HL-60/S4 (cell line): ENCODE data around the gene RETREG1.
"Not testable (repeated sequence)": the region's sequence is repeated elsewhere in the genome, so short reads cannot be mapped to it uniquely, and the experiment has no call there.

ENCODE experiments used
- in situ Hi-C: fragments of 300-500 bp; cut with MboI; formaldehyde crosslinking; loops from 2 replicates; pipeline ENCODE4 v1.14.3; 2022; ENCODE audit warnings: low sequenced_read_pairs

RETREG1 gene

GRCh38 chr5:16490911-16491310 lies 125.9 kb downstream of the RETREG1 start:
- in situ Hi-C loops: no loop called here

DNA sequence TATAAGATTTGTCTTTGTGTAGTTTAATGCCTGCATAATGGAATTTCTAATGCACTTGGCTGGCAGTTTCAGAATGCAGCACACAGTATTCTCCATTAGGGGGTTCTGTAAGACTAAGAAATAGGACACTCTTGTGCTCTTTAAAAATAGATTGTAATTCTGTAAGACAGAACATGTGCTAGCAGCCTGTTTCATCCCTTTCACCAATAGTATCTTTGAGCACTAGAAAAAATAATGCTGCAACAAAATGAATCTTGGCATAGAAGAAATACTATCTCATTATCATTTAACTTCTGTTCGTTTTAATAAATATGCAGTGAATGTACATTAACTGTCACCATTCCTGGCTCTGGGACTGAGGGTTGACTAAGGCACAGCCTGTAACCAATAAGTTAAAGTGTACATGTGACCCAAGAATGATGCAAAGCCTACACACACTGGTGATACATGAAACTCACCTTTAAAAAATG lies 127.4 kb downstream of the RETREG1 start:
- in situ Hi-C loops: no loop called here

DNA sequence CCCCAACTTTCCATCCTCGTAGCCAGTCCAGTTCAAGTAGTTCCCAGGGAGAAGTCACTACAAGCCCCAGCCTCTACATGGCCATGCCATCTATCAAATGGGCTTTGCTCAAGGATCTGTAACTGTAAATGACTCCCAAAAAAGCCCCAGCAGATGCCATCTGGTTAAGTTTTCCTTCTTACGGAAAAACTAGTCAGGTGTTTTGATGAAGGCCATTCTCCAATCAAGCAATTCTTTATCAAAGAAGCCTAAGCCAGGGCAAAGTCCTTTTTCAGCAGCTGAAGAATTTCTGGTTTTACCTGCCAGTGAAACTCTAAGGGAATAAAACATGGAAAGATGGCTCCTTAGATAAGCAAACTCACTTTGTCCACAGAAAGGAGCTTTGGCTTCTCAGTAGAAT lies 129.3 kb downstream of the RETREG1 start:
- in situ Hi-C loops: no loop called here

- in situ Hi-C loops: no loop called here
Observed at GRCh38 chr5:16486711-16487111, 130.1 kb downstream of the RETREG1 start.

DNA sequence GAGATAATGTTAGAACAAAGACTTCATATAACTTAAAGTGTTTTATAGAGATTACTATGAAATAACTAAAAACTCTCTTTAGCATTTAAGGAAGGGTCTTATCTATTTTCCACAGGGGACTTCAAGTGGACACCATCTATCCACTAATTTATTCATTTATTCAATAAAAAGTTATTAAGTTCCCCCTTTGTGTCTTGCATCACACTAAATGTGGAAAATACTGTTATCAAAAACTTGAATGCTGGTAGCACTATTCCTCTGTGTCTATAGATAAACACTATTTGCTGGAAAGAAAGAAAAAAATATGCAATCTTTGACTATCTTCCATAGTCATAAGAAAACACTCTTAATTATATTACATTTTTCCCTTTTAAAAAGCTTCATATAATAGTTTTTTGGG lies 131.1 kb downstream of the RETREG1 start:
- in situ Hi-C loops: no loop called here

DNA sequence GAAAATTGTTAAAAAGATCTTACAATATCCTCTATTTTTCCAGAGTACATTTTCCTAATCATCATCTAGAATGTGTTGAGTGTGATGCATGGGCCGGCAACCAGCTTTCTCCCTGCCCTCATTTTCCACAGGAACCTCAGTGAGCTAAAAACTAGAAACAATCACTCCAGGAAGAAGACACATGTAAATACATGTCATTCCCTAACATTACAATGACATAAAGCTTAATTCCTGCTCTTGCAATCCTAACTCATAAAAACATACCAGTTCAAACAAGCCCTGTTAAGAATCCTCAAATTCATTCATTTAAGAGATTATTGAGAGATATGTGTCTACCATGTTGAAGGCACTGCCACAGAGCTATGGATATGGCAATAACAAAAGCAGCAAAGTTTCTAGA lies 132.7 kb downstream of the RETREG1 start:
- in situ Hi-C loops: no loop called here

DNA sequence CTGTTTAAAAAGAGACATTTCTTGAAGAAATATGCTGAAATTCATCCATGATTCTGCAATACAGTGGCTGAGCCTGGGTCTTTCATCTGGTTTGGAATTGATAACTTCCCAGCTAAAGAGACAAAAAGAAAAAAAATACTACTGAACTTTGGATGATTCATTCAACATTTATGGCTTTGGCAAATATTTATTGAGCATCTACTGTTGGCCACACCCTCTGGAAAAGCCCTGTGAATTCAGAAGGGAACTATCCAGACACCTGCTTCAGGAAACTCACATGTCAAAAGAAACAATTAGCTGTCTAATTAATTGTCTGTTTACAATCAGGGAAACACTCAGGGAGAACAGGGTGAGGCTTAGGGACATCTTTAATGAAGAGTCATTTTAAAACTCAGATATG lies 133.4 kb downstream of the RETREG1 start:
- in situ Hi-C loops: no loop called here

DNA sequence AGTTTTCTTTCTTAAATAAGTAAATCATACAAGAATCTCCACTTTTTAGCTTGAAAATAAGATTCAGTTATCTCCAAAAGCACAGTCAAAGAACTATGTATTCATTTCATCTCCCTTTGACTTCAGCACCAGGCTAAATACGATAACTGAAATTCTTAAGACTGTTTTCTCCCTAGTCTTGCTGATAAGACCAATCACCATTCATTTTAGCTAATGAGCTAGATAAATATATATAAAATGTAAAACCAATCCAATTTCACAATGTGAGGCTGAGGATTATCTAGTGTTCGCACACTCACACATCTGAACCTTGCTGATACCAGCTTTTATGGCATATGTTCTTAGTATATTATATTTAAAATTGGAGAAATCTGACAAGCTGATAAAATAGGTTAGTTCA lies 133.9 kb downstream of the RETREG1 start:
- in situ Hi-C loops: no loop called here

- in situ Hi-C loops: no loop called here
Observed at GRCh38 chr5:16480821-16481538, 135.8 kb downstream of the RETREG1 start.

- in situ Hi-C loops: no loop called here
Observed at GRCh38 chr5:16480144-16480543, 136.7 kb downstream of the RETREG1 start.

- in situ Hi-C loops: no loop called here
Observed at GRCh38 chr5:16477541-16477940, 139.3 kb downstream of the RETREG1 start.

DNA sequence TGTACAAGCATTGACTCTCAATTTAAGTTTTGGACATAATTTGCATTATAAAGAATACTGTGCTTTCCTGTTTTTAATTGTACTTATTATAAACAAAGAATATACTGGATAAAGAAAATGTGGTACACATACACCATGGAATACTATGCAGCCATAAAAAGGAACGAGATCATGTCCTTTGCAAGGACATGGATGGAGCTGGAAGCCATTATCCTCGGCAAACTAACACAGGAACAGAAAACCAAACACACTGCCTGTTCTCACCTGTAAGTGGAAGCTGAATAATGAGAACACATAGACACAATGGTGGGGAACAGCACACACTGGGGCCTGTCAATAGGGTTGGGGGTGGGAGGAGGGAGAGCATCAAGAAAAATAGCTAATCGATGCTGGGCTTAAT lies 140.4 kb downstream of the RETREG1 start:
- in situ Hi-C loops: not testable (repeated sequence)

- in situ Hi-C loops: no loop called here
Observed at GRCh38 chr5:16471387-16471786, 145.4 kb downstream of the RETREG1 start.

DNA sequence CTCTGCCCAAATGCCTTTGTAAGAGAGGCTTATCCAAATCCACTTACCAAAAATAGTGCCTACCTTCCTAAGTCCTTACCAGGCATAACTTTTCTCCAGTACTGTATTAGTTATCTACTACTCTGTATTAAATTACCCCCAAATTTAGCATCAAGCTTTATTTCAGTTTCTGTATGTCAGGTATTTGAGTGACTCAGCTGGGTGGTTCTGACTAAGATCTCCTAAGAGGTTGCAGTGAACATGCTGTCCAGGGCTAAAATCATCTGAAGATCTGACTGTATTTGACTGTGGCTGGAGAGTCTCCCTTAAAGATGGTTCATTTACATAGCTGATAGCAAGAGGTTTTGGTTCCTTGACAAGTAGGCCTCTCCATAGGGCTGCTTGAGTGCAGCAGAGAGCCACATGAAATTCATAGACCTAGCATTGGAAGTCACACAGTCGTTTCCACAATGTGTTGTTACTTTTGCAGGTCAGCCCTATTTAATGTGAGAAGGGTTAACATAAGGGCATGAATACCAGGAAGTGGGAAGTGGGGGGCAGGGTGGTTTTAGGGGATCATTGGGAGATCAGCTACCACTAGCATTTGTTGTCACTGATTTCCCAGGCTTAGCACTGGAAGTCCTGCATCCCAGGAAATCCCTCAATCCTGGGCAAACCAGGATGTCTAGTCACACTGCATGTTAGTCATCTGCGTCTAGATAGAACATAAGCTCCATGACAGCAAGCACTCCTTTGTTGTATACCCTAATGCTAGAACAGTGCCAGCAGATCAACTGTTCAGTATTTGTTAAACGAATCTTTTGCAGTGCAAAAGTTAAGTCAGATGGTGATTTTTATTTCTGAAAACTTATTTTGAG lies 149.2 kb downstream of the RETREG1 start:
- in situ Hi-C loops: no loop called here

DNA sequence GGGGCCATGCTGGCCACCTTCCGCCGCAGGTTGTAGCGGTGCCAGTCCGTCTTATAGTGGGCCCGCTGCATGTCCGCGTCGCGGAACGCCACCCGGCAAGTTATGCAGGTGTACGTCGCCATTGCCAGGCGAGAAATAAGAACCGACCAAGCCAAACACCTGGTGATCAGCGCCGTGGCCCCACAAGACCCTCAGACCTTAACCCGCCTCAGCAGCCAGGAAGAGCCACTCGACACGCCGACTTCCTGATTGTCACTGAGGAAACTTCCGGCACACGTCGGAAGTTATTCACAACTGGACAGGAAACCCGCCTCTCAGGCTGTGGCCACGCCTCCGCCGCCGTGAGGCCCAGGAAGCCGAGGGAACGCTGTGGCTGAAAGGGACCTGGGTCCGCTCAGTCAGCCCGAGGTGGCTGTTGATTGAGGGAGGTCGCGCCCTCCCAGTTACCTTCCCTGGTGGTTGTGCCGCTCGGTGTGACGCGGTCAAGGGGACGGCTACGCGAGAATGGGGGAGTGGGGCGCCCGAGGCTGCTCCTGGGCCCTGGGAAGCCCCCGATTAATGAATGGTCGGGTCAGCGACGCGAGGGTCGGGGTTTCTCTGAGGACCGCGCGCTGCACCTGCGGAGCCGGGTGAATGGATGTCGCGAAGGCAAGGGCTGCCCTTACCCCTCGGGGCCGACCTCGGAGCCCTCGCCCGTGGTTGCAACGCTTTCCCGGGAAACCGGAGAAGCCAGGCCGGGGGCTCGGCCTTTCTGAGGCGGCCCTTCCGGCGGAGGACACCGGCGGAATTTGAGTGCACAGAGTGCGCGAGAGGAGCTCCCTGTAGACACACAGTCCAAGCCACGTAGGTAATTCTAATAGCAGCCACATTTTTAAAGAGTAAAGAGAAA lies 151.0 kb downstream of the RETREG1 start, which contains the start of gene ZNF622:
Gene ZNF622, minus strand, starts transcription at position 257 of the 889 bp plus-strand sequence. Its CDS starts 135 bp downstream, at position 122.
- in situ Hi-C loops: no loop called here

DNA sequence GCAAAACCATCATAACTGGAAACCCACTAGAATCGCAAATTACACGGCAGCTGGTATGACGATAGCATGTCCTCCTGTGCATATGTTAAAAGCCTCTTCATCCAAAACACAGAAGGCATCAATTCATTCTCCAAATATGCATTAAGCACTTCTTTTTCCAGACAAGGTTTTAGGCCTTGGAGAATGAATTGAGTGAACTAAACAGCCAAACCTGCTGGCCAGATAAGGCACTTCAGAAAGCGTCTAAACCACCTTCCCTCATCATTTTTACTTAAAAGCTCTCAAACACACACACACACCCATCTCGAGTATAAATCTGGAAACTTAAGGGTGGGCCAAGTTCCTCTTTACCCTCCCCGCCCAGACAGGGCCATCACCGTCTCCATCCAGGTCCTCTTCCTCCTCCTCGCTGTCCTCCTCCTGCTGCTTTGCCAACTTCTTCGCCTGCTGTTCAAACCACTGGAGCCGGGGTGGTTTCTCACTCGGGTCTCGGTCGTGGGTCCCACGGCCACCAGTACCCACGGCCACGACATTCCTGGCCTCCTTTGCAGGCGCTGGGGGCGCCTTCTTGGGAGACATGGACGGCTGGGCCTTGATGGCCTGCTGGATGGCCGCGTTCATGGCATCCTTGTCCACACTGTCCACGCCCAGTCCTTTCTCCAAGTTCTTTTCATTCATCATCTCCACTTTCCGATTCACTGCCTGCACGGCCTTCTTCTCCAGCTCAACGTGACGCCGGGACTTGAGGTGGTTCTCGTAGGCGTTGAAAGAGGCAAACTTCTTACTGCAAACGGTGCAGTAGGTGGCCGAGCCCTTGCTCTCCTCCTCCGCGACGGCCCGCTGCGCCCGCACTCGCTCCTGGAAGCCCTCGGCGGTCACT lies 151.9 kb downstream of the RETREG1 start:
- in situ Hi-C loops: no loop called here

GRCh38 chr5:16464231-16464630 lies 152.6 kb downstream of the RETREG1 start:
- in situ Hi-C loops: no loop called here

DNA sequence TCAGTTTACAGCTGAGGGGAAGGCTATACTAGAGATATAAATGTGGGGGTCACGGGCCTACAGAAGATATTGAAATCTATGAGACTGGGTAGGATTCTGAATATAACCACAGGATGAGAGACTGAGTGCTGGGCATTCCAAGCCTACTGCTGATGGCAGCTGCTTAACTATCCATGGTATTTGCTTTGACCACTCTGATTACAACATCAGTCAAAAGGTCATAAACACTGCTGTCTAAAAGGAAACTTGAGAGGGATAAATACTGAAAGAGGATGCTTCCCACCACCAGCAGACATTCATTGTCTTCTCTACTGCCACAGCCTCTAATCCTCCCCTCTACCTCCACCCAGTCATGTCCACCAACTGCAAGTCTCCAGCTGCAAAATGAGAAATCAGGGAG lies 155.0 kb downstream of the RETREG1 start:
- in situ Hi-C loops: no loop called here

DNA sequence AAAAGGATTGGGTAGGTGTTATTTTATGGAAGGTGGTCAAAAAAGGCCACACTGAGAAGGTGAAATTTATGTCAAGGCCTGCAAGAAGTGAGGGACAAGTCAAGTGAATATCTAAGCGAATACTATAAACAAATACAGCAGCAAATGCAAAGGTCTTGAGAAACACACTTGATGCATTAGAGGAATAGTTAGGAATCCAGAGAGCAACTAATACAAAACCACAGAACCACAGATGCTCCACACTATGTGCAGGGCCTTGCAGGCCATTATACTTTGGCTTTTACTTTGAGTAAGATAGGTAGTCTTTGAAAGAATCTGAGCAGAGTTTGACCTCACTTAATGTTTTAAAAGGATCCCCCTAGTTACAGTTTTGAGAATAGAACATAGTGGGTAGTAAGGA lies 155.8 kb downstream of the RETREG1 start:
- in situ Hi-C loops: no loop called here

DNA sequence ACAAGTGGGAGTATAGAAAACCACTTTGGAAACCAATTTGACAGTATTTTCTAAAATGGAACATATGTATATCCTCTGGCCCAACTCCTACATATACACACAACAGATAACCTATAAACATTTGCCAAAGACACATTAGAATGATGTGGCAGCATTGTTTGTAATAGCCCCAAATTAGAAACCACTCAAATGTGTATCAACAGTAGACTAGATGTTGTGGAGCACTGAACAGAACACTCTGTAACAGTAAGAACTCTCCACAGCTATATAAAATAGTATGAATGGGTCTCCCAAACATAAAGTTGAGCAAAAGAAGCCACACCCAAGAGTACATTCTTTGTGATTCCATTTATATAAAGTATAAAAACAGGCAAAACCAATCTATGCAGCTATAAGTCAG lies 157.3 kb downstream of the RETREG1 start:
- in situ Hi-C loops: no loop called here
